Measurements from ENCODE around the gene NHS. TPM values are rescaled to one million over a fixed set of nuclear protein-coding genes. Genes with fewer than 3 reads are reported as not detected.

The NHS gene
- total RNA-seq, 1 donor from 2014 or later: 3.3 TPM

- DNase-seq: no peak
Measured at GRCh38 chrX:17680732-17681413, 305.9 kb downstream of the NHS start.

GRCh38 chrX:17682259-17682658 is 307.3 kb downstream of the NHS start:
- no peak for DNase-seq

- DNase-seq: no peak
Measured at GRCh38 chrX:17685026-17685425, 310.0 kb downstream of the NHS start.

- DNase-seq: no peak
Measured at GRCh38 chrX:17687648-17688047, 312.6 kb downstream of the NHS start.

DNA sequence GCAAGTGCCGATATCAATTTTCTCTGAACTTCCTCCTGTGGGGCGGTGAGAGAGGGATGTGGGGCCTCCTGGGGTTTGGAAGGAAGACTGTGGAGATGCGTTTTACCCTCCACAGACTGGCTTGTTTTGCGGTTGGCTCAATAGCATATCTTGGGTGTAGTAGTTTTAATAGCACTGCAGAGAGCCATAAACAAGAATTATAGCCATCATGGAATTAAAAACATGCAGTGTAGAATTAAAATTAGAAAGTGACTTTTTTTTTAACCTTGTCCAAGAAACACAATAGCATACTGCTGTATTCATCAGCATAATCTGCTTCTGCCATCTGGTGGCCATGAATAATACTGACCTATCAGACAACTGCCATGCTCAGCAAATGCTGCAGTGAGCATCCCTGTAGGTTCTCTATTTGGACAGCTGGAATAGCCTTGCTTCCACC is 315.0 kb downstream of the NHS start:
- peak; percentile 2 for DNase-seq

DNA sequence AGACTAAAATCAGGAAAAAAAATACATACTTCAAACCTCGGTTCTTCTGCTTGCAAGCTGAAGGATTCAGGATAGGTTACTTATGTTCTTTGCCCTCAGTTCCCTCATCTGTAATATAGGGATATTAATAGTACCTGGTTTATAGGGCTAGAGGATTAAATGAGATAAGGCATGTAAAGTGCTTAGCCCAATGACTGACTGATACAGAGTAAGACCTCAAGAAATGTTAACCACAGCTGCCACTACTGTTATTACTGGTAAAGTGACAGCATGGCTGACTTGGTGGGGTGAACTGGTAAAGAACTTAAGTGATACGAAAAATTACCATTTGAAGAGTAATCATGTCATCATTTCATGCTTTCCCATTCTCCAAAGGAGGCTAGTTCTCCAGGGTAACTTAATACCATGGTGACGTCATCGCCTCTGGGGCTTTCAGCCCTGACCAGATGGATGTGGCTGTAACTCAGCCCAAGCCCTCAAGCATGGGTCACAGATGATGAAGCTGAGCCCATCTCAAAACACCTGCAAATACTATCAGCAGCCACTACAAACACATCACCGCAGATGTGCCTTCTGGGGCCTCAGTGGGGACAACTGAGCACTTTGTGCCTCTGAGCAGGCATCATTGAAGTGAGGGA is 317.8 kb downstream of the NHS start:
- DNase-seq: no peak

DNA sequence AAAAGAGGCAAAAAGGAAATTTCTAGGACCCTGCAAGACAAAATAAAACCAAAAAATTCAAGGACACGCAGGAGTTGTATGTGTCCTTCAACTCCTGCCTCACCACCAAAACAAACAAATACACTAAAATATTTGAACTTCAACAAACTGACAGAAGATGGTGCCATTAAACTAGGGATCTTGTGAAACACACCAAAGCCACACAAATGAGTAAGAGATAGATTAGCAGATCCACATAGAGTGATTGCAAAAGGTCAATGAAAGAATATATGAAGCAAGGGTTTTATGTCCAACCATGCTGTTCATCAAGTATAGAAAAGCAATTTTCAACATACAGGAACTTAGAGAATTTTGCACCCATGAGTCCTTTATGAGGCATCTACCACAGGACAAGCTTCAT is 322.2 kb downstream of the NHS start:
- DNase-seq: no peak

DNA sequence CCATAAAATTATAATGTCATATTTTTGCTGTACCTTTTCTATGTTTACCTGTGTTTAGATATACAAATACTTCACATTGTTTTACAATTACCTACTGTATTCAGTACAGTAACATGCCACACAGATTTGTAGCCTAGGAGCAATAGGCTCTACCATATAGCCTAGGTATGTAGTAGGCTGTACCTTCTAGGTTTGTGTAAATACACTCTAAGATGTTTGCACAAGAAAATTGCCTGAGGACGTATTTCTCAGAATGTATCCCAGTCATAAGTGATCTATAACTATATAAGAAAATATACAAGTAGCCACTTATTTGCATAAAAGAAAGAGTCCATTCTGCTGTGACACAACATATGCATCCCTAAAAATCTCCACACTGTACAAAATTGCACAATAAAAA is 326.0 kb downstream of the NHS start:
- no peak for DNase-seq

GRCh38 chrX:17703201-17703600 is 328.2 kb downstream of the NHS start:
- DNase-seq: no peak

DNA sequence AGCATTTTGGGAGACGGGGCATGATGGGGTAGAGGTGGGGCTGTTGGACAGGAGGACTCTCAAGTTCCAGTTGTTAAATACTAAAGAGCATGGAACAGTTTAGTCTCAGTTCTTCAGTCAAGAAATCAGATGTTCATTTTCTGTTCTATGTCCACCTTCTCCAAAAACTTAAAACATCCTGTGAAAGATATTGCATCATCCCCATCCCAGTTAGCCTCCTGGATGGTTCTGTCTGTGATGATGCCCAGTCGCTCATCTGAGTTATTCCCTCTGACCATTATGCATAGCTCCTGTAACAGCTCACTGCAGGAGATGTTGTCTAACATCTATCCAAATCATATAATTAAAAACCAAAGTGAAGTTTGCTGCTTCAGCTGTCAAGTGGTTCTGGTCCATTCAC is 330.2 kb downstream of the NHS start:
- no peak for DNase-seq

DNA sequence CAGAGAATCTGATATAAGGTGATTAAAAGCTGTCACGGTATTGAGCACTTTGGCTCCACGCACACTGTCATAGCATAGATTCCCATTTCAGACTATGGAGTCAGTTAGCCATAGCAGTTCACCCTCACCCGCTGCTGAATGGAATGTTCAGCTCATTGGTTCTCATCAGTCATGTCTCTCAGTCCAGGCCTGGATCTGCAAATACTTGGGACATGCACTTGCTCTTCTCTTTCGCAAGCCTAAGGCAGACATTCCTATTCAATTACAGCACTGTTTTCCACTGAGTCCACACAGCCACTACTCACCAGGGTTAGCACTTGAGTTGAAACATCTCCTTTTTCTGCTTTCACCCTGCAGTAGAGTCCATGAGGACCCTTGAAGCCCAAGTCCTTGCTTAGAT is 331.7 kb downstream of the NHS start:
- no peak for DNase-seq

DNA sequence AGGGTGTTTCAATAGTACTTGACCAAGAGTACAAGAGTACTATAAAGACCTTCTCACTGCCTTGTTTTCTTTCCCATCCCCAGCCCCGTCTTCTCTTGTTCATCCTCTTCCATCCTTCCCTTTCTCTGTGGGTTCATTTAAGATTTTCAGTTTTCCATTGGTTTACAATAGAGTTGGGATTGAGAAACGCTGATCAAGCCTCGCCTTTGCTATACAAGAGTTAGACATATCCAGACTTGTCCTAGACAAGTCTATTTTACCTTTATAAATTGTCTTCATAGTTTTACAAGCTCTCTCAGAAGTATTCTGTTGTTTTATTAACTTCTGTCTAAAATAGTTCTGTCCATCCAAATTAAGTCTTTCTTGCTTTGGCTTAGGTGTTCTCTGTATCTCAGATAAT is 332.7 kb downstream of the NHS start:
- DNase-seq: no peak

DNA sequence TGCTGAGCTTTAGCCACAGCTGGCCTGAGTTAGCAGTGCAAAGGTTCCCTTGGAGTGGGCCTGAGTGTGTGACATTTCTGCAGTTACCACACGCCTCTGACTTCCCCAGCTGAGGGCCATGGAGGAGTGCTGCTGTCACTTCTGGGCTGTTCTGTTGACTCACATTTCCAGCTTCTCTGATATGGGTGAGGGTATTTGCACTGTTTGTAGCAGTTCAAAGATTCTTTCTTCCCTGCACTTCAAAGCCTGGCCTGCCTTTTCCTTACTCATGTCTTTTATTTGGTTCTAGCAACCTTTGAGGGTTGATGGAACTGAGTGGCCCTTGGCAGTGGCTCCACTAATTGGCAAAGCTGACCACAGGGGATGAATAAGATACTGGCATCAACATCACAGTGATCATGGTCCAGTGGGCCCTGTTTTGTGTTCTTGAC is 335.9 kb downstream of the NHS start:
- no peak for DNase-seq

DNA sequence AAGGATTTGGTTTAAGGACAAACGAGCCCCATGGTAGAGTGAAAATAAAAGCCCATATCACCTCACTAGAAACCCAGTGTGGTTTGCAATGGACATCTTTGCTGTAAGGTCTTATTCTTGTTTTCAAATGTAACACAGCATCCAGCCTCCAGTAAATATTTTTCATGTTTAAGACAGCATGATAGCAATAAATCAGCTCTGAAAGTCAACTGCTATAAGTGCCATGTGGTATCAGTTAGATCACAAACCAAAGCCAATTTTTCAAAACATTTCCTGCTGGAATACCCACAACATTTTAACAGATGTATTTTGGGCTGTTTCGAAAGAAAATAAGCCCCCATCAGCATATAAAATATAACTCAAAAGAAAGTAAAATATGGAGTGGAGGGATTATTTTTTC is 338.3 kb downstream of the NHS start:
- no peak for DNase-seq

DNA sequence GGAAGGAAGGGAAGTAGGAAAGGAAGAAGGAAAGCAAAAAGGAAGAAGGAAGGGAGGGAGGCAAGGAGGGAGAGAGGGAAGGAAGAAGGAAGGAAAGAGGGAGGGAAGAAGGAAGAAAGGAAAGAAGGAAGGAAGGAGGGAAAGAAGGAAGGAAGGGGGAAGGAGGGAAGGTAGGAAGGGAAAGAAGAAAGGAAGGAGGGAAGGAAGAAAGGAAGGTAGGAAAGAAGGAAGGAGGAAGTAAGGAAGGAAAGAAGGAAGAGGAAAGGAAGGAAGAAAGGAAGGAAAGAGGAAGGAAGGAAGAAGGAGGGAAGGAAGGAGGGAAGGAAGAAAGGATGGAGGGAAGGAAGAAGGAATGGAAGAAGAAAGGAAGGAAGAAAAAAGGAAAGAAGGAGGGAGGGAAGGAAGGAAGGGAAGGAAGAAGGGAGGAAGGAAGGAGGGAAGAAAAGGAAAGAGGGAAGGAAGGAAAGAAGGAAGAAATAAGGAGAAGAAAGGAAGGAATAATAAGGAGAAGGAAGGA is 343.7 kb downstream of the NHS start:
- DNase-seq: no peak

DNA sequence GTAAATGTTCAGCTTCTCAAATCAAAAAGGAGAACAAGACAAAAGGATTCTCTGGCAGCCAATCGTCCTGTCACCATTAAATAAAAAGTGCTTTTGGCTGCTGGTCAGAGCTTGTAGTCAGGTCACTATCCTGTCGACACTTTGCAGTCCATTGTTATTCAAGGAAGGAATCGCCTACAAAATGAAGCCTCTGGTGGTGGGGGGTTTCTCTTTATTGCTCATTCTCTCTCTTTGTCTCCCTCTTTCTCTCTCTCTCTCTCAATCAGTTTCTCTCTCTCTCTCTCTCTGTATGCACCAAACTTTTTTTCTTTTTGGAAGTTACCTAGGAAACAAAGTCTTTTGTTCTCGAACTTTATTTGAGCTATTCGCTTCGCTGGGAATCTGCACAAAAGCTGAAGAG is 344.7 kb downstream of the NHS start:
- no peak for DNase-seq

DNA sequence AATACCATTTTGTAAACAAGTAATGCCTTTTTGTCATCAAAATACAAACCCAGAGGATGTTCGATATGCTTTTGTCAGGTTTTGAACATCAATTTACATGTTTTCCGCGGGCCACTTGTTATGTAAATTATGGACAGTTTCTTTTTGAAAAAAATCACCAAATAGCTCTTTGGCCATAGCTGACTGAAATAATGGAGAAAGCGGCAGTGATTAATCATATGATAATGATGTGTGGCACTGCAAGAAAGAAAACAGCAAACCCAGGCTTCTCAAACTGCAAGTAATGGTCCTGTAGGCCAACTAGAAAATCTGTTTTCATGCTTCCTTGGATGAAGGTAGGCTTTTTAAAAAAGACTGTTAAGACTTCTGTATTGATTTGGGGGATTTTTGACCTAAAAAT is 346.7 kb downstream of the NHS start:
- DNase-seq: no peak

GRCh38 chrX:17725181-17725580 is 350.2 kb downstream of the NHS start:
- no peak for DNase-seq

DNA sequence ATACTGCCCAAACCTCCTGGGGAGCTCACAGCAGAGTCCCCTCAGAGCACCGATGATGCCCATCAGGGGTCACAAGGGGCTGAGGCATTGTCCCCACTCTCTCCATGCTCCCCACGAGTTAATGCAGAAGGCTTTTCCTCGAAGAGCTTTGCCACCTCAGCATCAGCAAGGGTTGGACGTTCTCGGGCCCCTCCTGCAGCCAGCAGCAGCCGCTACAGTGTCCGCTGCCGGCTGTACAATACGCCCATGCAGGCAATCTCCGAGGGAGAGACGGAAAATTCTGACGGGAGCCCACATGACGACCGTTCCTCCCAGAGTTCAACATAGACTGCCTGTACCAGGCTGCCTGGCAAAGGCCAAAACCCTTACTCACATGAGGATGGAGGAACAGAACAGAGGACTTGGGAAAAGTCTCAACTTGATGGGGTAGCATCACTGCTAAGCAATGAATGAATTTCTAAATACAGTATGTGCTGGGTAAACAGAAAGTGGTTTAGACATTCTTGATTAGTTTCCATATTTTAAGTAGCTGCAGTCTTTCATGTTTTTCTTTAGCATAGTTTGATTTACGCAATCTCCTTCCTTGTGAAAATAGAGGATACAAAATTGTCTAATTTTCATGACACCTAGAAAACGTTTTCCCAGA is 357.3 kb downstream of the NHS start:
- DNase-seq: no peak

GRCh38 chrX:17735406-17735805 is 360.4 kb downstream of the NHS start:
- DNase-seq: no peak

GRCh38 chrX:17736478-17736855 is 361.5 kb downstream of the NHS start:
- DNase-seq: no peak

GRCh38 chrX:17736856-17737709 is 362.1 kb downstream of the NHS start, which contains the start of gene SCML1:
TSS of gene SCML1 (plus strand) at chrX:17737493. CDS start at chrX:17744187, 6,694 bp downstream.
- DNase-seq: peak; percentile 92

DNA sequence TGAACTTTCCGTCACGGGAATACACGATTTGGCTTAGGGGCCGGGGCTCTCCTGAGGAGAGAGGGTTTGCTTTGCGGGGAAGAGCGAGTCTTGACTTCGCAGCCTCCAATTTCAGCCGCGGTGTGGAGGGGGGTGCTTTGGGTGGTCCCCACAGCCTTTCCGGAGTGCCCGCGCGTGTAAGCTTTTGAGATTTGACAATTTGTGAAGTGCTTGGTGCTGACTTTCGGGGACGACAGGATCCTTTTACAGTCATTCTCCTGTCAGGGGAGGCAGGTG is 362.6 kb downstream of the NHS start:
- no peak for DNase-seq
